GM19455 (cell line): ENCODE results near the gene ATG16L1.

Experiments used
- ATAC-seq: cut with Tn5 transposase; IDR thresholded peaks from one replicate; pipeline ENCODE4 v1.9.1; 2021; ENCODE audit not compliant: unreplicated experiment

The ATG16L1 gene

GRCh38 chr2:233289648-233290047, 38.2 kb downstream of the ATG16L1 start:
- no peak for ATAC-seq

GRCh38 chr2:233290051-233290845, 38.8 kb downstream of the ATG16L1 start:
- no peak for ATAC-seq

DNA sequence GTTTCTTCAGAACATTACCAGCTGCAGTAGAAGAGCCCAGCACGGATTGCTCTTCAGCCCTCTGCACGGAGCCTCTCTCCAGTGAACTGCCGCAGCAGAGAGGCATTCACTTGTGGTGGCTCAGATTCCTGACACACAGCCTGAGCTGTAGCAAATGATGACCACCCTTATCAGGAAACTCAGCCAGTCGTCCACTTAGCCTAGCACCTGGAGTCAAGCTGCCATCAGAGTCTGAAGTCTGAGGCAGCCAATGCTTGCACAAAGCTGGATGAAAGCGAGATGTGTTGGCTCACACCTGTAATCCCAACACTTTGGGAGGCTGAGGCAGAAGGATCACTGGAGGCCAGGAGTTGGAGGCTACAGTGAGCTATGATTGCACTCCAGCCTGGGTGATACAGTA, 44.4 kb downstream of the ATG16L1 start:
- ATAC-seq = no peak

- ATAC-seq = no peak
Observed at GRCh38 chr2:233297076-233297475, 45.6 kb downstream of the ATG16L1 start.

GRCh38 chr2:233300401-233300800, 48.9 kb downstream of the ATG16L1 start:
- no peak for ATAC-seq

DNA sequence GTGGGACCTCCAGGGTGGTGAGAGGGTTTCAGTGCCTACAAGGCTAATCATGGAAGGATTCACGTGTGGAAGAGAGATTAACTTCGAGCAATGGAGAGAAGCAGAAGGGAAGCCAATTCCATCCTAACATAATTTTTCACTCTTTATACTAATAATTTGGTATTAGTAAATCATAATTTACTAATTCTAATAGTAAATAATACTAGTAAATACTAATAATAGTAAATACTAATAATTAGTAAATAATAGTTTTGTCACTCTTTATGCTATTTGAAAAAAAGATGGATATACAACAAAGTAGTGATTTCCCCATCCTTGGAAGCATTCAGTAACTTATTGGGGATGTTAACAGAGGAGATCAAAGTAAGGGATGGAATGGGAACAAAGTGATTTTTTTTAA, 49.8 kb downstream of the ATG16L1 start:
- ATAC-seq = no peak

- no peak for ATAC-seq
Observed at GRCh38 chr2:233301811-233302210, 50.3 kb downstream of the ATG16L1 start.

- no peak for ATAC-seq
Observed at GRCh38 chr2:233303252-233303651, 51.8 kb downstream of the ATG16L1 start.

DNA sequence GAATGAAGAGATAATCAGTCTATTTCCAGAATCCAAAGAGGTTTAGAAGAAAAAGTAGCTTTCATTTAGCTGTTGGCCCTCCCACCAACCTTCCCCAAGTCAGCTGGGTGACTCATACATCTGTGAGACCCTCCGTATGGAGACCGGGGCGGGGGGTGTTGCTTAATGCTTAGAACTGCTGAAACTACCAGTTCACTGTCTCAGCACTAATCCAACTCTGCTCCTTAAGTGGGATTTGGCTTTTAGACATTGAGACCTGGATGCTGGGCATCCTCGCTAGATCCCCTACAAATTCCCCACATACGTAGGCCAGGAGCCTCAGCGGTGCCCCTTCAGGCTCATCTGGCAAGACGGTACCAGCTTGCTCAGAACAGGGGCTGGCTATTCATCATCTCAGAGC, 56.1 kb downstream of the ATG16L1 start, which contains the start of gene SAG:
Gene SAG, plus strand, starts transcription at position 252 of the 400 bp plus-strand sequence. CDS start 1,374 bp downstream, outside the sequence.
- no peak for ATAC-seq

GRCh38 chr2:233311241-233311926, 59.9 kb downstream of the ATG16L1 start:
- ATAC-seq = no peak

- no peak for ATAC-seq
Observed at GRCh38 chr2:233312874-233313273, 61.4 kb downstream of the ATG16L1 start.

DNA sequence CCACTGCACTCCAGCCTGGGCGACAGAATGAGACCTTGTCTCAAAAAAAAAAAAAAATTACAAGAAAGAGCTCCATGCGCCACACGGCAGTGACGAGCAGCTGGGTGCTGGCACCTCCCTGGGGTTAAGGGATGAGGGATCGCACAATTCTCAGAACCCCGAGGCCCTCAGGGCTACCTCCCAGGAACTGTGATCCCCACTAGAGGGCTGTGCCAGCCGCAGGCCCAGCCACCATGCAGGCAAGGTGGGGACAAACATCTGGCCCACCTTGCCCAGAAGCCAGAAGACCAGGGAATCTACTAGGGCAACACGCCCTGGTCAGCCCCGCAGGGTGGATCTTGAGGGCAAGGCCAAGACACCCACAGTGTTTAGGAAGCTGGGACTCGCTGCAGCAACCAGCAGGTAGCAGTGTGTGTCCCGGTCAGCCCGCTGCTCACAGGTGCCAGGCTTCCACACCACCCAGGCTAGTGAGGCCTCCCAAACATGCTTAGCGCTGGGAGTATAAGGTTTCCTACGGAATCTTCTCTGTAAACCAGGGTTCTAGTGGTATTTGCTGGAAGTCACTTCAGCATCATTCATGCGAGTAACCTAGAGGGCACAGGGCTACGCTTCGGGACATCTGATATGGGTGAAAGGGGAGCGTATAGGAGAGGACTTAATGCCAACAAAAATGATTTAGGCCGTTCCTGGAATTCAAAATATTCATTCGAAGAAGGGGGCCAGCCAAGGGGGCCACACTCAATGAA, 62.9 kb downstream of the ATG16L1 start:
- ATAC-seq = no peak

- no peak for ATAC-seq
Observed at GRCh38 chr2:233317196-233317943, 65.9 kb downstream of the ATG16L1 start.

DNA sequence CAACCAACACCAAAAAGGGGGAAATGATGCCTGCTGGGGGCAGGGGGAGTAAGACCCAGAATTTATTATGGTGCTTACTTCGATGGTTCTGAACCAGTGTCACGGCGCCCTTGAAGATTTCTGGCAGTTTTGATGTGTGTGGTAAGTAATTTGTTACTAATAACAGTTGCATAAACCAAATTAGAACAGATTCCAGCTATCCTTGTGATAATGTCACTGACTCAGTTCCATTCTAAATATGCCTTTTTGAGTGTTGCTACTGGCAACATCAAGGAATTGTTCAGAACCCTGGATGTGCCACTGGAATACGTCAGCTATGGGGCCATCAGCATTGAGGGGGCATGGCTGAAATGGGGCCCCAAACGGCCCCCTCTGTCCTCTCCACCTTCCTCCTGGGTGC, 67.8 kb downstream of the ATG16L1 start:
- no peak for ATAC-seq

DNA sequence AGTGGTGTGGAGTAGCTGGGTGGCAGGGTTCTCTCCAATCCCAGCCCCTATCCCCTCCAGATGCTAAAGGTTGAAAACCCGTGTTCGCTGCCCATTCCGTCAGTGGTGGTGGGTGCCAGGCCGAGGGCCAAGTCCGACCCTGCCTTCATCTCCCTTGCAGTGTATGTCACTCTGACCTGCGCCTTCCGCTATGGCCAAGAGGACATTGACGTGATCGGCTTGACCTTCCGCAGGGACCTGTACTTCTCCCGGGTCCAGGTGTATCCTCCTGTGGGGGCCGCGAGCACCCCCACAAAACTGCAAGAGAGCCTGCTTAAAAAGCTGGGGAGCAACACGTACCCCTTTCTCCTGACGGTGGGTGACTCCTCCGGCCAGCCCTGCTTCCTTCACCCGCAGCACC, 69.0 kb downstream of the ATG16L1 start:
- ATAC-seq = no peak

DNA sequence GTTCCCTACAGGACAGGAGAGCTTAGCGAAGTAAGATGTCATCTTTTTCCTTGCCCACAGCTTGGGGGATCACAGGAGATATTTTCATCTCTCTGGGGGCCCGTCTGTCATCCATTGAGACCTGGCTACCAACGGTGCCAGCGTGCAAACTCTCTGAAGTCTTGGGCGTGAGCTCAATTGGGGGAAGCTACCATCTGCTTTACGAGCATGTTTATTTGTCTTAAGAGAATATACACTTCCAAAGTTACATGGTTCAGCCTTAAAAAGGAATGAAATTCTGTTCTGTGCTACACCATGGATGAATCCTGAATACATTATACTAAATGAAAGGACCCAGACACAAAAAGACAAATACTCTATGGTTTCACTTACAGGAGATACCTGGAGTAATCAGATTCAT, 69.7 kb downstream of the ATG16L1 start:
- ATAC-seq = no peak

GRCh38 chr2:233323851-233324250, 72.4 kb downstream of the ATG16L1 start:
- ATAC-seq = no peak

DNA sequence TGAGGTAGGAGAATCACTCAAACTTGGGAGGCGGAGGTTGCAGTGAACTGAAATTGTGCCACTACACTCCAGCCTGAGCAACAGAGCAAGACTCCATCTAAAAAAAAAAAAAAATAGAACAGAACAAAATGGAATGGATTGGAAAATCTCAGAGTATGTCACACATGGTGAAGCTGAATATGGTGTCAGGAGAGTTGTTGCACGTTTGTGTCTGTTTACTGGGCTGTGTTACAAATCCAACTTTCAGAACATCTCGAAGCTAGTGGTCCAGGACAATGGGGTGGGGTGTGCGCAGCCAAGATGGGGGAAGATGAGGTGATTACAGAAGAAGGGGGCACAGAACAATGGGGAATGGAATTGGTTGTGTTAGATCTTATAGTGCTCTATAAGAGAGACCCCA, 73.8 kb downstream of the ATG16L1 start:
- no peak for ATAC-seq

DNA sequence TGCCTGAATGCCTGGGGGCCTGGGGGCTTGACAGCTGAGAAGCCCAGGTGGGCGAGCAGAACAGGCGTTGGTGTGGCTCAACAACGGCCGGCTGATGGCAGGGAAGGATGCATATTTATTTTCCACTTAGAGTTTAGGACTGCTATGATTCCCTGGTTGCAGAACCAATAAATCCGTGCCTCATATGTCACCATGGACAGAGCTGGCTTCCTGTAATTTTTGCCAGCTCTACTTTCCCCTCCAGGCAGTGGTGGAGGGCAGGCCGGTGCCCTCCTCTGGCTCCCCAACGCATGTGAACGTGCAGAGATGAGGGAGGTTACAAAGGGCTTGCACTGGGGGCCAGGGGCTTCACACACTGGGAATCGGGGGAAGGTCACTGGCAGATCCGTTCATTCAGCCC, 74.3 kb downstream of the ATG16L1 start:
- ATAC-seq = no peak

DNA sequence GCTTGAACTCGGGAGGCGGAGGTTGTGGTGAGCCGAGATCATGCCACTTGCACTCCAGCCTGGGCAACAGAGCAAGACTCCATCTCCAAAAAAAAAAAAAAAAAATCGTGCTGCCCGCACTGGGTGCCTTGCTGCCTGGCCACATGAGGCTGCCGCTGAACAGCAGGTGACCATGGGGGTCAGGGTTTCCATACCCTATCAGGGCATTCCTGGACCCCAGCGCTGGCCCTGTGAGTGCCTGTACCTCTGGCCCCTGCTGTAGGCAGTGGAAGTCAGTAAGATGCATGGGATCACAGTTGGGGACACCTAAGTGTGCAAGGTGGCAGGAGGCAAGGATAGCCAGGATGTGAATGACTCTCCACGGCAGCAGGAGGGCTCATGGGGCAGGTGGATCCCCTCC, 75.0 kb downstream of the ATG16L1 start:
- ATAC-seq = no peak

- no peak for ATAC-seq
Observed at GRCh38 chr2:233328922-233329321, 77.4 kb downstream of the ATG16L1 start.
